Measurements from ENCODE around the gene LMTK3. TPM values are rescaled to one million over a fixed set of nuclear protein-coding genes. Genes with fewer than 3 reads are reported as not detected.

Gene LMTK3
- total and polyA plus RNA-seq, 2 of the 13 experiments (the other 11 are each of a cell fraction or from before 2014, with no cell fraction given): 0.18 to 0.29 TPM

DNA sequence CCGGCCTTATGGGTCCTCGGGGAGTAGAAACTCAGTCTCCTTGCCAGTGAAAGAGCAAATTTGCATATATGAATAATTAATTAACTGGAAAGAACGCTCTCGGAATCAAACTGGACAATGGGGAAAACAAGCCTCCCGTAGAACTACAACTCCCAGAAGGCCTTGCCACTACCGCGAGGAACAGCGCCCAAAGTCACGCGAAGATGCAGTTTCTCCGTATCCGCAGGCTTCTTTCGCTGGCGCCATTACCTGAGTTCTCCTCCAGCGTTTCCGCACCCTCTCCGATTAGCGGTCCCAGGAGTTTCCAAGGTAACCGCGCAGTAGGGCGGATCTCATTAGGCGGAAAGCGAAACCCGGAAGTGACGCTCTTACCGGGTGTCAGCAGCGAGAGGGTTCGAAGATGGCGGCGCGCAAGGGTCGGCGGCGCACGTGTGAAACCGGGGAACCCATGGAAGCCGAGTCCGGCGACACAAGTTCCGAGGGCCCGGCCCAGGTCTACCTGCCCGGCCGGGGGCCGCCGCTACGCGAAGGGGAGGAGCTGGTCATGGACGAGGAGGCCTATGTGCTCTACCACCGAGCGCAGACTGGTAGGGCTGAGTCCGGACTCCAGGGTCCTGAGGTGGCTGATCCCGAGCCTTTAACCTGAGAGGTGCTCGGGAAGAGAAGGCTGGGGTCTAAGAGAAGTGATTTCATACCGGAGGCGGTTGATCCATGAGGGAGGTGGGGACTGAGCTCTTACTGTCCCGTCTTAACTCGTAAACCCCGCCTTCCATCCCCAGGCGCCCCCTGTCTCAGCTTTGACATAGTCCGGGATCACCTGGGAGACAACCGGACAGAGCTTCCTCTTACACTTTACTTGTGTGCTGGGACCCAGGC is 65.8 kb downstream of the LMTK3 start, which contains the start of gene GRWD1 (continued):
- 0 out of 2 replicates have a peak, but pooled peaks have one; percentile 12 for TF ChIP-seq ZNF790 (CRISPR knock-in tag; IDR thresholded peaks at IDR 0.05; ENCODE audit: borderline replicate concordance)
- no peak for TF ChIP-seq CEBPB (IDR thresholded peaks at IDR 0.05; ENCODE audit: borderline replicate concordance, low read depth, low read length)
- no peak for TF ChIP-seq SMARCE1 (IDR thresholded peaks at IDR 0.05; ENCODE audit: borderline replicate concordance)
- TF ChIP-seq ZNF615 (CRISPR knock-in tag; IDR thresholded peaks at IDR 0.05; ENCODE audit: borderline replicate concordance): peak; percentile 55; the same call in 1 of the 2 replicates
- TF ChIP-seq ELF1 (CRISPR knock-in tag; IDR thresholded peaks at IDR 0.05): peak; percentile 96
- peak; percentile 66; the same call in 1 of the 2 replicates for TF ChIP-seq KMT2B (CRISPR knock-in tag; IDR thresholded peaks at IDR 0.05)
- TF ChIP-seq, protein P1, sequence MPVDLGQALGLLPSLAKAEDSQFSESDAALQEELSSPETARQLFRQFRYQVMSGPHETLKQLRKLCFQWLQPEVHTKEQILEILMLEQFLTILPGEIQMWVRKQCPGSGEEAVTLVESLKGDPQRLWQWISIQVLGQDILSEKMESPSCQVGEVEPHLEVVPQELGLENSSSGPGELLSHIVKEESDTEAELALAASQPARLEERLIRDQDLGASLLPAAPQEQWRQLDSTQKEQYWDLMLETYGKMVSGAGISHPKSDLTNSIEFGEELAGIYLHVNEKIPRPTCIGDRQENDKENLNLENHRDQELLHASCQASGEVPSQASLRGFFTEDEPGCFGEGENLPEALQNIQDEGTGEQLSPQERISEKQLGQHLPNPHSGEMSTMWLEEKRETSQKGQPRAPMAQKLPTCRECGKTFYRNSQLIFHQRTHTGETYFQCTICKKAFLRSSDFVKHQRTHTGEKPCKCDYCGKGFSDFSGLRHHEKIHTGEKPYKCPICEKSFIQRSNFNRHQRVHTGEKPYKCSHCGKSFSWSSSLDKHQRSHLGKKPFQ (CRISPR knock-in tag; IDR thresholded peaks at IDR 0.05; ENCODE audit: insufficient replicate concordance): peak; percentile 73
- peak; percentile 70; the same call in 1 of the 2 replicates for TF ChIP-seq TOE1 (CRISPR knock-in tag; IDR thresholded peaks at IDR 0.05)
- TF ChIP-seq, protein P2, sequence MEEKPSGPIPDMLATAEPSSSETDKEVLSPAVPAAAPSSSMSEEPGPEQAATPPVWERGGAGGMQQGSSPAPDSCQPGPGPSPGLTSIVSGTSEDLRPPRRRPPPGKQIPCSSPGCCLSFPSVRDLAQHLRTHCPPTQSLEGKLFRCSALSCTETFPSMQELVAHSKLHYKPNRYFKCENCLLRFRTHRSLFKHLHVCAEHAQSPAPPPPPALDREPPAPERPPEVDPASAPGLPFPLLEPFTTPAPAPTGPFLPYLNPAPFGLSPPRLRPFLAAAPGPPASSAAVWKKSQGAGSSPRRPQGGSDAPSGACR (CRISPR knock-in tag; IDR thresholded peaks at IDR 0.05): 0 out of 2 replicates have a peak, but pooled peaks have one; percentile 48
- TF ChIP-seq, protein P3, sequence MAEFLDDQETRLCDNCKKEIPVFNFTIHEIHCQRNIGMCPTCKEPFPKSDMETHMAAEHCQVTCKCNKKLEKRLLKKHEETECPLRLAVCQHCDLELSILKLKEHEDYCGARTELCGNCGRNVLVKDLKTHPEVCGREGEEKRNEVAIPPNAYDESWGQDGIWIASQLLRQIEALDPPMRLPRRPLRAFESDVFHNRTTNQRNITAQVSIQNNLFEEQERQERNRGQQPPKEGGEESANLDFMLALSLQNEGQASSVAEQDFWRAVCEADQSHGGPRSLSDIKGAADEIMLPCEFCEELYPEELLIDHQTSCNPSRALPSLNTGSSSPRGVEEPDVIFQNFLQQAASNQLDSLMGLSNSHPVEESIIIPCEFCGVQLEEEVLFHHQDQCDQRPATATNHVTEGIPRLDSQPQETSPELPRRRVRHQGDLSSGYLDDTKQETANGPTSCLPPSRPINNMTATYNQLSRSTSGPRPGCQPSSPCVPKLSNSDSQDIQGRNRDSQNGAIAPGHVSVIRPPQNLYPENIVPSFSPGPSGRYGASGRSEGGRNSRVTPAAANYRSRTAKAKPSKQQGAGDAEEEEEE (CRISPR knock-in tag; IDR thresholded peaks at IDR 0.05; ENCODE audit: borderline replicate concordance): peak; percentile 92; the same call in 1 of the 2 replicates
- TF ChIP-seq MXD4 (CRISPR knock-in tag; IDR thresholded peaks at IDR 0.05): peak; percentile 98
- 0 out of 2 replicates have a peak, but pooled peaks have one; percentile 61 for TF ChIP-seq ZNF264 (CRISPR knock-in tag; IDR thresholded peaks at IDR 0.05)
- TF ChIP-seq MXI1 (IDR thresholded peaks at IDR 0.05; ENCODE audit: borderline replicate concordance, low read depth, low read length): peak; percentile 99
- no peak for TF ChIP-seq SRSF4 (IDR thresholded peaks at IDR 0.05; ENCODE audit: low read depth, low read length, poor library complexity, severe bottlenecking)
- TF ChIP-seq GABPA (IDR thresholded peaks at IDR 0.05; ENCODE audit: low read depth, low read length): peak; percentile 78
- TF ChIP-seq GABPA (CRISPR knock-in tag; IDR thresholded peaks at IDR 0.05; ENCODE audit: low read depth): peak; percentile 95
- peak; percentile 20; the same call in 1 of the 2 replicates for TF ChIP-seq ZNF121 (CRISPR knock-in tag; IDR thresholded peaks at IDR 0.05)
- TF ChIP-seq SP4 (CRISPR knock-in tag; IDR thresholded peaks at IDR 0.05): 0 out of 2 replicates have a peak, but pooled peaks have one; percentile 3
- peak; percentile 40; the same call in 1 of the 2 replicates for TF ChIP-seq SALL2 (CRISPR knock-in tag; IDR thresholded peaks at IDR 0.05)
- TF ChIP-seq, protein P4, sequence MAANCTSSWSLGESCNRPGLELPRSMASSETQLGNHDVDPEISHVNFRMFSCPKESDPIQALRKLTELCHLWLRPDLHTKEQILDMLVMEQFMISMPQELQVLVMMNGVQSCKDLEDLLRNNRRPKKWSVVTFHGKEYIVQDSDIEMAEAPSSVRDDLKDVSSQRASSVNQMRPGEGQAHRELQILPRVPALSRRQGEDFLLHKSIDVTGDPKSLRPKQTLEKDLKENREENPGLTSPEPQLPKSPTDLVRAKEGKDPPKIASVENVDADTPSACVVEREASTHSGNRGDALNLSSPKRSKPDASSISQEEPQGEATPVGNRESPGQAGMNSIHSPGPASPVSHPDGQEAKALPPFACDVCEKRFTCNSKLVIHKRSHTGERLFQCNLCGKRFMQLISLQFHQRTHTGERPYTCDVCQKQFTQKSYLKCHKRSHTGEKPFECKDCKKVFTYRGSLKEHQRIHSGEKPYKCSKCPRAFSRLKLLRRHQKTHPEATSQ (CRISPR knock-in tag; IDR thresholded peaks at IDR 0.05; ENCODE audit: borderline replicate concordance): peak; percentile 46; the same call in 1 of the 2 replicates
- TF ChIP-seq, protein P5, sequence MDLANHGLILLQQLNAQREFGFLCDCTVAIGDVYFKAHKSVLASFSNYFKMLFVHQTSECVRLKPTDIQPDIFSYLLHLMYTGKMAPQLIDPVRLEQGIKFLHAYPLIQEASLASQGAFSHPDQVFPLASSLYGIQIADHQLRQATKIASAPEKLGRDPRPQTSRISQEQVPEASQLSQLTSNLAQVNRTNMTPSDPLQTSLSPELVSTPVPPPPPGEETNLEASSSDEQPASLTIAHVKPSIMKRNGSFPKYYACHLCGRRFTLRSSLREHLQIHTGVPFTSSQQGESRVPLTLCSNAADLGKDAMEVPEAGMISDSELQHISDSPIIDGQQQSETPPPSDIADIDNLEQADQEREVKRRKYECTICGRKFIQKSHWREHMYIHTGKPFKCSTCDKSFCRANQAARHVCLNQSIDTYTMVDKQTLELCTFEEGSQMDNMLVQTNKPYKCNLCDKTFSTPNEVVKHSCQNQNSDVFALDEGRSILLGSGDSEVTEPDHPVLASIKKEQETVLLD (CRISPR knock-in tag; IDR thresholded peaks at IDR 0.05; ENCODE audit: low read depth): no peak
- TF ChIP-seq ZFY (CRISPR knock-in tag; IDR thresholded peaks at IDR 0.05): peak; percentile 54; the same call in 1 of the 2 replicates

All from HepG2 (cell line).